ENCODE data around the gene SORCS2.

The SORCS2 gene

GRCh38 chr4:7391637-7392437 lies 199.5 kb downstream of the SORCS2 start:
- Histone ChIP-seq H3K9ac (ENCODE audit: low read length) (no peak overlapping the region), H3K27me3 (ENCODE audit: low read depth, low read length) (no peaks in the 10 kb centered on the region; the same call in 1 of the 2 replicates), H3K4me3 (ENCODE audit: low read length) (no peak overlapping the region), H3K27ac (ENCODE audit: low read length) (no peak overlapping the region), H4K20me1 (ENCODE audit: insufficient read depth, low read length) (no peaks in the 10 kb centered on the region), H3K4me1 (ENCODE audit: low read length) (no peaks in the 10 kb centered on the region), H2AFZ (ENCODE audit: low read depth, low read length) (no peak overlapping the region), H3K4me2 (ENCODE audit: low read length) (no peak overlapping the region), H3K9me3 (ENCODE audit: insufficient read depth, low read length) (no peaks in the 10 kb centered on the region), H3K36me3 (replicated peaks; ENCODE audit: low read depth, low read length) (no peaks in the 10 kb centered on the region), H3K79me2 (ENCODE audit: low read length) (no peaks in the 10 kb centered on the region)
- TF ChIP-seq EZH2phosphoT487 (IDR thresholded peaks at IDR 0.05; ENCODE audit: low read depth) (no peak), CTCF (IDR thresholded peaks at IDR 0.05; ENCODE audit: low read depth, low read length) (no peak)

DNA sequence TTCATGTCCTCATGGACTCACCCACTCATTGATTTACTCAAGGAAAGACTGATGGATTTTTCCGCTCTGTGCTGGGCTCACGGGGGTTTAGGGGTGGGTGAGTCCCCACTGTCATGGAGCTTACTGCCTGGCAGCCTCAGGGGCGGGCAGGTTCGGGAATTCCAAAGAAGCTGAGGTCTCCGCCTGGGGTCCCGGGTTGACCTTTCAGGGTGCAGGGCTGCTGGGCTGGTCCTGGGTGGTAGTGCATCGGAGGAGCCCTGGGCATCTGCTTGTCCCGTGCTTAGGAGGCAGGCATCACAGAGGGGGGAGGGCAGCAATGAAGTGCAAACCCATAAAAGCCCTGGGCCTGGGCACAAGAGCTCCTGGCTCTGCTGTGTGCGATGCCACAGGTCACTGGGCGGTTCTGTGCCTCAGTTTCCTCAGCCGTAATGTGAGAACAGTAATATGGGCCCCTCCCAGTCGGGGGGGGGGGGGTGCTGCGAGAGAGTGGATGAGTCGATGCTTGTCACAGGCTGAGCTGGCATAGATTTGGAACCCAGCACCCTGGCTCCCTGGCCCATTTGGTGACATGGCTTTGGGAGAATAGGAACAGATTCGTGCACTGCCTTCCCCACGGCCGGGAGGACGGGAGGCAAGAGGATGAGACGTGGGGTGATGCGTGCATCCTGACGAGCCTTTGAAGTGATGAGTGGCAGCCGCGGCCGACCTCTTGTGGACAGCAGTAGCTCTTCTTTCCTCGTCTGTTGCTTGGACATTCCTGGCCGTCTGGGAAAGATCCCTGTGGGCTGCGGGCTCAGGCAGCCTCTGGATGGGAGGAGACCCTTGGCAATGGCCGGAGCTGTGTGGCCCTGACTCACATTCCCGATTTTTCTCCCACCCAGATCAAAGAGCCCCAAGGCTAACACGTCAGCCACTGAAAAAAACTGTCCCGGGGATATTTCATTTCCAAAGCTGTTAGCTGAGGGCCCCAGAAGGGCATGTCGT lies 200.4 kb downstream of the SORCS2 start:
- Histone ChIP-seq H3K4me2 (ENCODE audit: low read length) (no peak overlapping the region), H2AFZ (ENCODE audit: low read depth, low read length) (no peak overlapping the region), H3K27ac (ENCODE audit: low read length) (no peak overlapping the region), H3K79me2 (ENCODE audit: low read length) (no peaks in the 10 kb centered on the region), H3K4me1 (ENCODE audit: low read length) (no peaks in the 10 kb centered on the region), H4K20me1 (ENCODE audit: insufficient read depth, low read length) (no peaks in the 10 kb centered on the region), H3K9ac (ENCODE audit: low read length) (no peak overlapping the region), H3K36me3 (replicated peaks; ENCODE audit: low read depth, low read length) (no peaks in the 10 kb centered on the region), H3K9me3 (ENCODE audit: insufficient read depth, low read length) (no peaks in the 10 kb centered on the region), H3K27me3 (ENCODE audit: low read depth, low read length) (no peaks in the 10 kb centered on the region; the same call in 1 of the 2 replicates), H3K4me3 (ENCODE audit: low read length) (no peak overlapping the region)
- TF ChIP-seq CTCF (IDR thresholded peaks at IDR 0.05; ENCODE audit: low read depth, low read length) (no peak), EZH2phosphoT487 (IDR thresholded peaks at IDR 0.05; ENCODE audit: low read depth) (no peak)

- no peaks in the 10 kb centered on the region for H3K4me1 ChIP-seq (ENCODE audit: low read length)
- H3K79me2 ChIP-seq (ENCODE audit: low read length) = no peaks in the 10 kb centered on the region
- H3K9me3 ChIP-seq (ENCODE audit: insufficient read depth, low read length) = no peaks in the 10 kb centered on the region
- no peaks in the 10 kb centered on the region for H3K36me3 ChIP-seq (replicated peaks; ENCODE audit: low read depth, low read length)
- no peaks in the 10 kb centered on the region; the same call in 1 of the 2 replicates for H3K27me3 ChIP-seq (ENCODE audit: low read depth, low read length)
- H3K9ac ChIP-seq (ENCODE audit: low read length) = no peak overlapping the region
- TF ChIP-seq CTCF (IDR thresholded peaks at IDR 0.05; ENCODE audit: low read depth, low read length) (no peak), EZH2phosphoT487 (IDR thresholded peaks at IDR 0.05; ENCODE audit: low read depth) (no peak)
- H3K4me3 ChIP-seq (ENCODE audit: low read length) = no peak overlapping the region
- H4K20me1 ChIP-seq (ENCODE audit: insufficient read depth, low read length) = no peaks in the 10 kb centered on the region
- H3K27ac ChIP-seq (ENCODE audit: low read length) = no peak overlapping the region
- H2AFZ ChIP-seq (ENCODE audit: low read depth, low read length) = no peak overlapping the region
- no peak overlapping the region for H3K4me2 ChIP-seq (ENCODE audit: low read length)
Observed at GRCh38 chr4:7393601-7394575, 201.6 kb downstream of the SORCS2 start.
